OCI-LY1 (cell line): ENCODE results near the gene SULT2B1.

ENCODE experiments used
- H2AFZ ChIP-seq: fragments of 200-600 bp; sonication (generic), shearing (Covaris generic); 2 replicates; pipeline ENCODE4 v1.6.0; 2014; ENCODE audit warnings: antibody characterized with exemption, mild to moderate bottlenecking, low read length
- H3F3A ChIP-seq: fragments of 200-600 bp; sonication (generic), shearing (Covaris generic); 2 replicates; pipeline ENCODE4 v1.6.0; 2014; ENCODE audit warnings: mild to moderate bottlenecking, antibody characterized with exemption, low read length, moderate library complexity; ENCODE audit not compliant: insufficient read depth
- H3K27ac ChIP-seq: fragments of 200-600 bp; sonication (generic); 2 replicates; pipeline ENCODE4 v1.5.1; 2014; ENCODE audit warnings: low read length, mixed run types, mild to moderate bottlenecking, low read depth; ENCODE audit not compliant: poor library complexity, severe bottlenecking
- H3K27me3 ChIP-seq: fragments of 200-600 bp; sonication (generic); 2 replicates; pipeline ENCODE4 v1.6.0; 2014; ENCODE audit warnings: antibody characterized with exemption, mild to moderate bottlenecking, low read length, moderate library complexity; ENCODE audit not compliant: insufficient read depth
- H3K36me3 ChIP-seq: fragments of 200-600 bp; sonication (generic); 2 replicates; pipeline ENCODE4 v1.6.1; 2014; ENCODE audit warnings: mild to moderate bottlenecking, antibody characterized with exemption, low read length, moderate library complexity, mixed read lengths; ENCODE audit not compliant: insufficient read depth
- H3K4me1 ChIP-seq: fragments of 200-600 bp; sonication (generic); 2 replicates; pipeline ENCODE4 v1.5.1; 2014; ENCODE audit warnings: mild to moderate bottlenecking, low read length, moderate library complexity; ENCODE audit not compliant: insufficient read depth, severe bottlenecking
- H3K4me2 ChIP-seq: fragments of 200-600 bp; sonication (generic), shearing (Covaris generic); 2 replicates; pipeline ENCODE4 v1.6.1; 2014; ENCODE audit warnings: low read length
- H3K4me3 ChIP-seq: fragments of 200-600 bp; sonication (generic); 2 replicates; pipeline ENCODE4 v1.5.1; 2014; ENCODE audit warnings: low read length, low read depth, mild to moderate bottlenecking, mixed read lengths; ENCODE audit not compliant: poor library complexity, severe bottlenecking
- H3K79me2 ChIP-seq: fragments of 200-600 bp; shearing (Covaris generic); 2 replicates; pipeline ENCODE4 v1.6.1; 2016; ENCODE audit warnings: mixed run types, low read length, mixed read lengths; ENCODE audit not compliant: insufficient read depth
- H3K9ac ChIP-seq: fragments of 200-600 bp; sonication (generic), shearing (Covaris generic); 2 replicates; pipeline ENCODE4 v1.6.1; 2014; ENCODE audit warnings: mild to moderate bottlenecking, low read length, mixed read lengths
- H3K9me2 ChIP-seq: fragments of 200-600 bp; sonication (generic), shearing (Covaris generic); 2 replicates; pipeline ENCODE4 v1.6.1; 2014; ENCODE audit warnings: low read depth, mild to moderate bottlenecking, low read length, mixed read lengths
- H3K9me3 ChIP-seq: fragments of 200-600 bp; shearing (Covaris generic); 2 replicates; pipeline ENCODE4 v1.6.1; 2014; ENCODE audit warnings: low read length, mixed read lengths
- H4K20me1 ChIP-seq: fragments of 200-600 bp; sonication (generic), shearing (Covaris generic); 2 replicates; pipeline ENCODE4 v1.6.0; 2016; ENCODE audit warnings: mild to moderate bottlenecking, low read length; ENCODE audit not compliant: insufficient read depth
- EZH2 ChIP-seq: fragments of 200-600 bp; sonication (generic), shearing (Covaris generic); IDR thresholded peaks from 2 replicates; pipeline ENCODE4 v1.8.0; 2017; ENCODE audit warnings: borderline replicate concordance, mixed run types, mild to moderate bottlenecking, antibody characterized with exemption, low read length, moderate library complexity, mixed read lengths
- TF ChIP-seq, protein P1 (sequence below): fragments of 200-600 bp; sonication (generic), shearing (Covaris generic); IDR thresholded peaks from 2 replicates; pipeline ENCODE4 v1.5.1; 2017; ENCODE audit warnings: mild to moderate bottlenecking, antibody characterized with exemption, low read length, moderate library complexity, mixed read lengths

Gene SULT2B1

GRCh38 chr19:48551437-48552302, at the start of gene SULT2B1:
TSS of gene SULT2B1 (plus strand) at chr19:48552172. CDS start at chr19:48552253, 81 bp downstream.
- Histone ChIP-seq H2AFZ (no peak within 1 kb of the TSS), H4K20me1 (no peaks in the 10 kb centered on the region), H3K36me3 (no peaks in the 10 kb centered on the region), H3K9ac (no peak within 1 kb of the TSS), H3K27me3 (peaks cover 15% of the 10 kb centered on the region), H3K9me2 (no peaks in the 10 kb centered on the region), H3K9me3 (no peaks in the 10 kb centered on the region), H3K27ac (no peak within 1 kb of the TSS), H3K4me1 (no peaks in the 10 kb centered on the region), H3K4me3 (no peak within 1 kb of the TSS), H3F3A (no peaks in the 10 kb centered on the region), H3K4me2 (no peak within 1 kb of the TSS), H3K79me2 (no peaks in the 10 kb centered on the region)
- no peak for TF ChIP-seq EZH2
- TF ChIP-seq, protein P1, sequence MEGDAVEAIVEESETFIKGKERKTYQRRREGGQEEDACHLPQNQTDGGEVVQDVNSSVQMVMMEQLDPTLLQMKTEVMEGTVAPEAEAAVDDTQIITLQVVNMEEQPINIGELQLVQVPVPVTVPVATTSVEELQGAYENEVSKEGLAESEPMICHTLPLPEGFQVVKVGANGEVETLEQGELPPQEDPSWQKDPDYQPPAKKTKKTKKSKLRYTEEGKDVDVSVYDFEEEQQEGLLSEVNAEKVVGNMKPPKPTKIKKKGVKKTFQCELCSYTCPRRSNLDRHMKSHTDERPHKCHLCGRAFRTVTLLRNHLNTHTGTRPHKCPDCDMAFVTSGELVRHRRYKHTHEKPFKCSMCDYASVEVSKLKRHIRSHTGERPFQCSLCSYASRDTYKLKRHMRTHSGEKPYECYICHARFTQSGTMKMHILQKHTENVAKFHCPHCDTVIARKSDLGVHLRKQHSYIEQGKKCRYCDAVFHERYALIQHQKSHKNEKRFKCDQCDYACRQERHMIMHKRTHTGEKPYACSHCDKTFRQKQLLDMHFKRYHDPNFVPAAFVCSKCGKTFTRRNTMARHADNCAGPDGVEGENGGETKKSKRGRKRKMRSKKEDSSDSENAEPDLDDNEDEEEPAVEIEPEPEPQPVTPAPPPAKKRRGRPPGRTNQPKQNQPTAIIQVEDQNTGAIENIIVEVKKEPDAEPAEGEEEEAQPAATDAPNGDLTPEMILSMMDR, result no peak

GRCh38 chr19:48502350-48503018, 49.5 kb upstream of the SULT2B1 start:
- peak overlapping the region; percentile 40 for H3K4me2 ChIP-seq
- H3K4me3 ChIP-seq, result peak overlapping the region; percentile 3

GRCh38 chr19:48506138-48506733, 45.7 kb upstream of the SULT2B1 start:
- H3K4me3 ChIP-seq, result no peak overlapping the region
- TF ChIP-seq, protein P1, result peak; percentile 57
- TF ChIP-seq EZH2, result no peak
- H3K9me3 ChIP-seq, result no peaks in the 10 kb centered on the region
- no peaks in the 10 kb centered on the region for H3F3A ChIP-seq
- H3K9me2 ChIP-seq, result no peaks in the 10 kb centered on the region
- H2AFZ ChIP-seq, result no peak overlapping the region
- no peak overlapping the region for H3K9ac ChIP-seq
- H3K79me2 ChIP-seq, result no peaks in the 10 kb centered on the region
- H3K4me1 ChIP-seq, result peaks cover 9% of the 10 kb centered on the region
- no peaks in the 10 kb centered on the region for H3K36me3 ChIP-seq
- no peak overlapping the region for H3K4me2 ChIP-seq
- no peak overlapping the region for H3K27ac ChIP-seq
- H3K27me3 ChIP-seq, result no peaks in the 10 kb centered on the region
- H4K20me1 ChIP-seq, result no peaks in the 10 kb centered on the region

More at GRCh38 chr19:48502350-48503018, 49.5 kb upstream of the SULT2B1 start:
- no peak overlapping the region for H3K27ac ChIP-seq
- H3K36me3 ChIP-seq, result no peaks in the 10 kb centered on the region
- no peaks in the 10 kb centered on the region for H3K79me2 ChIP-seq
- TF ChIP-seq, protein P1, result no peak
- TF ChIP-seq EZH2, result no peak
- peaks cover 7% of the 10 kb centered on the region for H3K4me1 ChIP-seq
- no peak overlapping the region for H2AFZ ChIP-seq
- no peaks in the 10 kb centered on the region for H3F3A ChIP-seq
- no peaks in the 10 kb centered on the region for H4K20me1 ChIP-seq
- no peaks in the 10 kb centered on the region for H3K9me2 ChIP-seq
- H3K9ac ChIP-seq, result no peak overlapping the region
- no peaks in the 10 kb centered on the region for H3K27me3 ChIP-seq
- H3K9me3 ChIP-seq, result no peaks in the 10 kb centered on the region
